Activated naive CD8-positive, alpha-beta T cell (primary cell): ENCODE data around the gene DDX6.

Source experiments
- H3K27ac Mint-ChIP-seq: one replicate; pipeline ENCODE4 v1.8.0; 2021; ENCODE audit warnings: mixed read lengths
- H3K27me3 Mint-ChIP-seq: one replicate; pipeline ENCODE4 v1.8.0; 2021; ENCODE audit warnings: mixed read lengths
- H3K36me3 Mint-ChIP-seq: one replicate; pipeline ENCODE4 v1.8.0; 2021; ENCODE audit warnings: mixed read lengths
- H3K4me1 Mint-ChIP-seq: one replicate; pipeline ENCODE4 v1.8.0; 2021; ENCODE audit warnings: low read depth, mixed read lengths
- H3K4me3 Mint-ChIP-seq: one replicate; pipeline ENCODE4 v1.8.0; 2021; ENCODE audit warnings: mild to moderate bottlenecking, mixed read lengths
- H3K9me3 Mint-ChIP-seq: one replicate; pipeline ENCODE4 v1.8.0; 2021; ENCODE audit warnings: low read depth, mixed read lengths

Gene DDX6

GRCh38 chr11:118706546-118706825, 84.5 kb downstream of the DDX6 start:
- Mint-ChIP-seq H3K27ac (no peak overlapping the region), H3K27me3 (no peaks in the 10 kb centered on the region), H3K4me3 (no peak overlapping the region), H3K9me3 (no peaks in the 10 kb centered on the region), H3K36me3 (no peaks in the 10 kb centered on the region), H3K4me1 (peaks cover 45% of the 10 kb centered on the region)

- Mint-ChIP-seq H3K36me3 (no peaks in the 10 kb centered on the region), H3K4me3 (peak overlapping the region; percentile 75), H3K27me3 (no peaks in the 10 kb centered on the region), H3K4me1 (peaks cover 47% of the 10 kb centered on the region), H3K9me3 (no peaks in the 10 kb centered on the region), H3K27ac (peak overlapping the region; percentile 88)
These were observed 85.0 kb downstream of the DDX6 start for GRCh38 chr11:118705791-118706545.

GRCh38 chr11:118705111-118705741, 85.7 kb downstream of the DDX6 start:
- H3K4me3 Mint-ChIP-seq, result peak overlapping the region; percentile 75
- no peaks in the 10 kb centered on the region for H3K9me3 Mint-ChIP-seq
- peaks cover 3% of the 10 kb centered on the region for H3K36me3 Mint-ChIP-seq
- H3K4me1 Mint-ChIP-seq, result peaks cover 50% of the 10 kb centered on the region
- H3K27ac Mint-ChIP-seq, result peak overlapping the region; percentile 88
- H3K27me3 Mint-ChIP-seq, result no peaks in the 10 kb centered on the region

GRCh38 chr11:118703563-118704106, 87.3 kb downstream of the DDX6 start:
- Mint-ChIP-seq H3K27me3 (no peaks in the 10 kb centered on the region), H3K4me1 (peaks cover 63% of the 10 kb centered on the region), H3K36me3 (peaks cover 3% of the 10 kb centered on the region), H3K27ac (peak overlapping the region; percentile 16), H3K4me3 (no peak overlapping the region), H3K9me3 (no peaks in the 10 kb centered on the region)

GRCh38 chr11:118699506-118700220, 91.3 kb downstream of the DDX6 start:
- Mint-ChIP-seq H3K4me3 (peak overlapping the region; percentile 43), H3K9me3 (no peaks in the 10 kb centered on the region), H3K27ac (peak overlapping the region; percentile 87), H3K4me1 (peaks cover 66% of the 10 kb centered on the region), H3K27me3 (no peaks in the 10 kb centered on the region), H3K36me3 (peaks cover 3% of the 10 kb centered on the region)
